Liver (tissue), 9 donors: ENCODE data around the gene BTRC. TPM values are rescaled to one million over a fixed set of nuclear protein-coding genes. Genes with fewer than 3 reads are reported as not detected.

ENCODE experiments used
- DNase-seq: peaks from one replicate; pipeline ENCODE4 v3.0.0-alpha.2; 2017; ENCODE audit warnings: low spot score
- H3K27ac ChIP-seq, 2 donors: one replicate each; pipeline ENCODE4 v1.7.0; 2013; ENCODE audit warnings: inconsistent platforms in 2 of 2, low read length in 2 of 2, control low read depth in 1 of 2, low read depth in 1 of 2, mild to moderate bottlenecking in 1 of 2
- H3K27me3 ChIP-seq, 4 donors: one replicate each; pipeline versions ENCODE4 v1.6.1 to v1.7.0; 2013; ENCODE audit warnings: low read length in 3 of 4, inconsistent platforms in 1 of 4, mild to moderate bottlenecking in 1 of 4, moderate library complexity in 1 of 4; ENCODE audit not compliant: control insufficient read depth in 4 of 4, insufficient read depth in 4 of 4
- H3K36me3 ChIP-seq, 4 donors: one replicate each; pipeline versions ENCODE4 v1.6.1 to v1.7.0; 2013; ENCODE audit warnings: low read length in 3 of 4, mild to moderate bottlenecking in 3 of 4, low read depth in 1 of 4, moderate library complexity in 1 of 4; ENCODE audit not compliant: control insufficient read depth in 4 of 4, insufficient read depth in 3 of 4
- H3K4me1 ChIP-seq, 4 donors: one replicate each; pipeline versions ENCODE4 v1.6.1 to v1.7.0; 2013; ENCODE audit warnings: low read length in 3 of 4, mild to moderate bottlenecking in 3 of 4, moderate library complexity in 1 of 4; ENCODE audit not compliant: control insufficient read depth in 4 of 4, insufficient read depth in 4 of 4
- H3K4me3 ChIP-seq, 3 donors: one replicate each; pipeline versions ENCODE4 v1.6.1 to v1.7.0; 2013; ENCODE audit warnings: low read length in 3 of 3, control low read depth in 1 of 3, low read depth in 1 of 3, mild to moderate bottlenecking in 1 of 3
- H3K9ac ChIP-seq, 2 donors: one replicate each; pipeline ENCODE4 v1.7.0; 2013; ENCODE audit warnings: low read length in 2 of 2, mild to moderate bottlenecking in 2 of 2, moderate library complexity in 2 of 2, control low read depth in 1 of 2, low read depth in 1 of 2
- H3K9me3 ChIP-seq, 4 donors: one replicate each; pipeline versions ENCODE4 v1.6.1 to v1.7.0; 2013; ENCODE audit warnings: low read length in 3 of 4; ENCODE audit not compliant: control insufficient read depth in 4 of 4
- ATF3 ChIP-seq: IDR thresholded peaks from 2 replicates; pipeline ENCODE4 v1.6.1; 2016; ENCODE audit warnings: antibody characterized with exemption
- CTCF ChIP-seq: fragments of 150-350 bp; IDR thresholded peaks from 2 replicates; pipeline ENCODE4 v1.5.1; 2017; ENCODE audit warnings: improper control_type of control experiment, low read depth, low read length; ENCODE audit not compliant: missing input control
- EGR1 ChIP-seq, 2 donors: IDR thresholded peaks; 2 replicates each; pipeline ENCODE4 v1.6.1; 2016 to 2018; ENCODE audit warnings: antibody characterized with exemption in 2 of 2, low read depth in 2 of 2
- FOXA1 ChIP-seq: IDR thresholded peaks from 2 replicates; pipeline ENCODE4 v1.6.1; 2016; ENCODE audit warnings: antibody characterized with exemption
- FOXA2 ChIP-seq: IDR thresholded peaks from 2 replicates; pipeline ENCODE4 v1.6.1; 2016; ENCODE audit warnings: antibody characterized with exemption
- GABPA ChIP-seq, 2 donors: IDR thresholded peaks in 1 of 2; conservative IDR thresholded peaks in 1 of 2; 2 replicates each; pipeline ENCODE4 v1.6.1; 2016; ENCODE audit warnings: antibody characterized with exemption in 2 of 2, mild to moderate bottlenecking in 1 of 2, moderate library complexity in 1 of 2
- HNF4A ChIP-seq, 2 donors: conservative IDR thresholded peaks; 2 replicates each; pipeline ENCODE4 v1.6.1; 2016; ENCODE audit warnings: antibody characterized with exemption in 2 of 2, mild to moderate bottlenecking in 2 of 2
- HNF4G ChIP-seq: IDR thresholded peaks from 2 replicates; pipeline ENCODE4 v1.6.1; 2016; ENCODE audit warnings: antibody characterized with exemption
- JUND ChIP-seq, 2 donors: IDR thresholded peaks; 2 replicates each; pipeline ENCODE4 v1.6.1; 2016; ENCODE audit warnings: antibody characterized with exemption in 2 of 2
- MAX ChIP-seq: IDR thresholded peaks from 2 replicates; pipeline ENCODE4 v1.6.1; 2016; ENCODE audit warnings: antibody characterized with exemption
- NR2F2 ChIP-seq: IDR thresholded peaks from 2 replicates; pipeline ENCODE4 v1.6.1; 2016; ENCODE audit warnings: antibody characterized with exemption
- RAD21 ChIP-seq, 2 donors: IDR thresholded peaks; 2 replicates each; pipeline ENCODE4 v1.6.1; 2016; ENCODE audit warnings: antibody characterized with exemption in 2 of 2, mild to moderate bottlenecking in 2 of 2
- REST ChIP-seq: IDR thresholded peaks from 2 replicates; pipeline ENCODE4 v1.6.1; 2016; ENCODE audit warnings: antibody characterized with exemption, mild to moderate bottlenecking
- RXRA ChIP-seq, 2 donors: IDR thresholded peaks; 2 replicates each; pipeline ENCODE4 v1.6.1; 2017 to 2018; ENCODE audit warnings: antibody characterized with exemption in 2 of 2, mild to moderate bottlenecking in 1 of 2
- SP1 ChIP-seq: IDR thresholded peaks from 2 replicates; pipeline ENCODE4 v1.6.1; 2018; ENCODE audit warnings: antibody characterized with exemption, mild to moderate bottlenecking
- TAF1 ChIP-seq: conservative IDR thresholded peaks from 2 replicates; pipeline ENCODE4 v1.6.1; 2016; ENCODE audit warnings: antibody characterized with exemption, mild to moderate bottlenecking
- YY1 ChIP-seq: IDR thresholded peaks from 2 replicates; pipeline ENCODE4 v1.6.1; 2016; ENCODE audit warnings: antibody characterized with exemption, mild to moderate bottlenecking
- ZBTB33 ChIP-seq: IDR thresholded peaks from 2 replicates; pipeline ENCODE4 v1.6.1; 2016; ENCODE audit warnings: antibody characterized with exemption
- polyA plus RNA-seq, 2 donors: library from polyadenylated mRNA; stranded (reverse) in 1 of 2; unstranded in 1 of 2; fragments of 200-250 nt in 1 of 2; fragments of >200 nt in 1 of 2; fragmentation: Nextera tagmentation in 1 of 2; extraction: Ambion mirVana in 1 of 2; gene quantifications; one replicate each; pipeline versions ENCODE4 v1.2.1 to v1.2.3, GENCODE V29; 2013 to 2015
- total RNA-seq, 2 donors: library from RNA; depleted of rRNA; stranded (reverse); fragments of >200 nt; gene quantifications; one replicate each; pipeline ENCODE4 v1.2.3, GENCODE V29; 2014
- donor health status: healthy.
- donor health status: healthy.
- donor health status: healthy.
- donor health status: healthy.
- donor health status: healthy.

Gene BTRC
- total and polyA plus RNA-seq, 4 donors = 2.7 to 28.2 (median 5.9) TPM

GRCh38 chr10:101405001-101405400, 51.0 kb downstream of the BTRC start (continued):
- TF ChIP-seq REST = no peak
- TF ChIP-seq SP1 = no peak
- TF ChIP-seq RXRA (IDR thresholded peaks at IDR 0.05) = no peak
- no peak for TF ChIP-seq FOXA1
- no peak for TF ChIP-seq MAX

GRCh38 chr10:101411598-101411997, 57.6 kb downstream of the BTRC start:
- Histone ChIP-seq H3K9me3 (no peaks in the 10 kb centered on the region), H3K4me3 (no peak overlapping the region), H3K9ac (no peak overlapping the region), H3K36me3 (peaks cover 0 to 1% (median 0%) of the 10 kb centered on the region in 4 donors), H3K27ac (no peak overlapping the region), H3K27me3 (no peaks in the 10 kb centered on the region), H3K4me1 (no peaks in the 10 kb centered on the region)
- DNase-seq = no peak
- no peak for TF ChIP-seq FOXA1
- TF ChIP-seq SP1 = no peak
- TF ChIP-seq HNF4A (conservative IDR thresholded peaks at IDR 0.05) = no peak
- TF ChIP-seq ATF3 = no peak
- no peak for TF ChIP-seq HNF4G
- TF ChIP-seq YY1 = no peak
- no peak for TF ChIP-seq FOXA2
- no peak for TF ChIP-seq CTCF
- TF ChIP-seq RXRA (IDR thresholded peaks at IDR 0.05) = no peak
- no peak for TF ChIP-seq REST
- TF ChIP-seq GABPA (IDR thresholded peaks at IDR 0.05 in 1 of 2, conservative IDR thresholded peaks at IDR 0.05 in 1 of 2) = no peak
- TF ChIP-seq EGR1 (IDR thresholded peaks at IDR 0.05; ENCODE audit: low read depth in 2 of 2) = no peak
- no peak for TF ChIP-seq MAX
- TF ChIP-seq NR2F2 = no peak
- TF ChIP-seq TAF1 = no peak
- TF ChIP-seq RAD21 (IDR thresholded peaks at IDR 0.05) = no peak
- no peak for TF ChIP-seq ZBTB33
- no peak for TF ChIP-seq JUND (IDR thresholded peaks at IDR 0.05)
